Neuronal stem cell (in vitro differentiated cells): ENCODE measurements around the gene VCL.
"Not testable (repeated sequence)": the region's sequence is repeated elsewhere in the genome, so short reads cannot be mapped to it uniquely, and the experiment has no call there.

Experiments used
- DNase-seq: peaks from one replicate; pipeline ENCODE4 v3.0.0-alpha.2; 2013; ENCODE audit warnings: low spot score
- H2AFZ ChIP-seq: one replicate; pipeline ENCODE4 v1.6.1; 2013; ENCODE audit warnings: mild to moderate bottlenecking, low read length, inconsistent platforms
- H2AK5ac ChIP-seq: 2 replicates; pipeline ENCODE4 v1.6.1; 2013; ENCODE audit warnings: low read depth, mild to moderate bottlenecking, inconsistent platforms, low read length, moderate library complexity, mixed read lengths
- H2BK120ac ChIP-seq: 2 replicates; pipeline ENCODE4 v1.6.1; 2013; ENCODE audit warnings: low read depth, mild to moderate bottlenecking, inconsistent platforms, low read length, moderate library complexity, mixed read lengths
- H2BK12ac ChIP-seq: one replicate; pipeline ENCODE4 v1.6.1; 2013; ENCODE audit warnings: low read length, inconsistent platforms
- H2BK15ac ChIP-seq: 2 replicates; pipeline ENCODE4 v1.6.1; 2013; ENCODE audit warnings: mild to moderate bottlenecking, low read length, inconsistent platforms, mixed read lengths
- H2BK5ac ChIP-seq: one replicate; pipeline ENCODE4 v1.6.1; 2013; ENCODE audit warnings: inconsistent platforms, mild to moderate bottlenecking, low read length, moderate library complexity
- H3K14ac ChIP-seq: one replicate; pipeline ENCODE4 v1.6.1; 2013; ENCODE audit warnings: low read length, inconsistent platforms
- H3K18ac ChIP-seq: 2 replicates; pipeline ENCODE4 v1.6.1; 2013; ENCODE audit warnings: low read length, inconsistent platforms
- H3K23ac ChIP-seq: 2 replicates; pipeline ENCODE4 v1.6.1; 2013; ENCODE audit warnings: low read depth, mild to moderate bottlenecking, mixed read lengths, low read length, inconsistent platforms; ENCODE audit not compliant: poor library complexity
- H3K27ac ChIP-seq: replicated peaks from 3 replicates; pipeline ENCODE4 v1.5.1; 2013; ENCODE audit warnings: low read length, inconsistent platforms
- H3K27me3 ChIP-seq, 3 experiments: 2 replicates each; pipeline ENCODE4 v1.6.1; 2013; ENCODE audit warnings: low read length in 3 of 3, mild to moderate bottlenecking in 2 of 3, inconsistent platforms in 1 of 3, low read depth in 1 of 3, mixed read lengths in 1 of 3, moderate library complexity in 1 of 3; ENCODE audit not compliant: control insufficient read depth in 3 of 3, insufficient read depth in 3 of 3
- H3K36me3 ChIP-seq, 2 donors: replicated peaks in 1 of 2; 2 replicates each; pipeline ENCODE4 v1.6.1; 2013; ENCODE audit warnings: low read length in 2 of 2; ENCODE audit not compliant: control insufficient read depth in 2 of 2, insufficient read depth in 2 of 2
- H3K4ac ChIP-seq: 2 replicates; pipeline ENCODE4 v1.6.1; 2013; ENCODE audit warnings: inconsistent platforms, mild to moderate bottlenecking, low read length, moderate library complexity
- H3K4me1 ChIP-seq, 2 donors: 1 replicate in 1 of 2; 2 replicates in 1 of 2; pipeline ENCODE4 v1.6.1; 2013; ENCODE audit warnings: low read length in 2 of 2, low read depth in 1 of 2; ENCODE audit not compliant: control insufficient read depth in 2 of 2, insufficient read depth in 1 of 2
- H3K4me2 ChIP-seq: one replicate; pipeline ENCODE4 v1.6.1; 2013; ENCODE audit warnings: mild to moderate bottlenecking, low read length, inconsistent platforms; ENCODE audit not compliant: insufficient read depth, poor library complexity, severe bottlenecking
- H3K4me3 ChIP-seq, 2 donors: 2 replicates each; pipeline ENCODE4 v1.5.1; 2013; ENCODE audit warnings: low read length in 2 of 2, mild to moderate bottlenecking in 2 of 2, inconsistent platforms in 1 of 2, moderate library complexity in 1 of 2
- H3K79me1 ChIP-seq: one replicate; pipeline ENCODE4 v1.6.1; 2013; ENCODE audit warnings: low read depth, mild to moderate bottlenecking, inconsistent platforms, low read length, moderate library complexity
- H3K9ac ChIP-seq: one replicate; pipeline ENCODE4 v1.6.1; 2013; ENCODE audit warnings: mild to moderate bottlenecking, low read depth, low read length, inconsistent platforms; ENCODE audit not compliant: poor library complexity
- H3K9me3 ChIP-seq, 2 donors: replicated peaks in 1 of 2; 2 replicates each; pipeline versions ENCODE3 to v1.6.1; 2013; ENCODE audit warnings: low read length in 2 of 2, mild to moderate bottlenecking in 2 of 2, inconsistent platforms in 1 of 2, low read depth in 1 of 2, mixed read lengths in 1 of 2, moderate library complexity in 1 of 2; ENCODE audit not compliant: control insufficient read depth in 2 of 2, insufficient read depth in 1 of 2
- H4K8ac ChIP-seq: one replicate; pipeline ENCODE4 v1.6.1; 2013; ENCODE audit warnings: low read depth, mild to moderate bottlenecking, inconsistent platforms, low read length, moderate library complexity
- H4K91ac ChIP-seq: one replicate; pipeline ENCODE4 v1.6.1; 2013; ENCODE audit warnings: low read length, low read depth, mild to moderate bottlenecking, inconsistent platforms; ENCODE audit not compliant: poor library complexity
- WGBS, 2 donors: extraction: QIAGEN DNeasy Blood & Tissue Kit; methylation state at CpG; one replicate each; pipeline ENCODE4 v1.1.7; 2013; ENCODE audit warnings: missing lambda C conversion rate in 2 of 2, mixed read lengths in 1 of 2; ENCODE audit not compliant: insufficient read length in 2 of 2, insufficient replicate concordance in 1 of 2; ENCODE audit errors: extremely low coverage in 2 of 2; 5-methylcytosine and 5-hydroxymethylcytosine counted together

The VCL gene

DNA sequence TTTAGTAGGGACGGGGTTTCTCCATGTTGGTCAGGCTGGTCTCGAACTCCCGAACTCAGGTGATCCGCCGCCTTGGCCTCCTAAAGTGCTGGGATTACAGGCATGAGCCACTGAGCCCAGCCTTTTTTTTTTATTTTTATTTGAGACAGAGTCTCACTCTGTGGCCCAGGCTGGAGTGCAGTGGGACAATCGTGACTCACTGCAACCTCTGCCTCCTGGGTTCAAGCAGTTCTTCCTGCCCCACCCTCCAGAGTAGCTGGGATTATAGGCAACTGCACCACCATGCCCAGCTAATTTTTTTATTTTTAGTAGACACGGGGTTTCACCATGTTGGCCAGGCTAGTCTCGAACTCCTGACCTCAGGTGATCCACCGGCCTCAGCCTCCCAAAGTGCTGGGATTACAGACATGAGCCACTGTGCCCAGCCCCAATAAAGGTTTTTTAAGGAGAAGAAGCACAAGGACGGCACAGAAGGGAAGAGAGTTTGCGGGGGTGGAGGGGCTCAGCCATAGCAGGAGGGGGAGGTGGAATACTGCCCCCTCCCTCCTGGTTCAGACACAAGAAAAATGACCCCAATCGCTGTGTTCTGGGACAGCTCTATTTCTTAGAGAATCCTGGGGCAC is 32.5 kb upstream of the VCL start:
- H4K8ac ChIP-seq, H3K36me3 ChIP-seq, H3K14ac ChIP-seq, H2BK15ac ChIP-seq, H3K27me3 ChIP-seq, H3K79me1 ChIP-seq, H3K9me3 ChIP-seq, H4K91ac ChIP-seq, H3K23ac ChIP-seq, DNase-seq, H2BK120ac ChIP-seq, H3K9ac ChIP-seq, H2BK12ac ChIP-seq, H3K4ac ChIP-seq: not testable (repeated sequence)
- H2BK5ac ChIP-seq: peak overlapping the region; percentile 41
- peaks cover 20% of the 10 kb centered on the region in 2 donors for H3K4me1 ChIP-seq
- H2AFZ ChIP-seq: peak overlapping the region; percentile 71
- peak overlapping the region; percentile 27 for H2AK5ac ChIP-seq
- peak overlapping the region in 1 of 2 donors; percentile 32 for H3K4me3 ChIP-seq
- peak overlapping the region; percentile 90 for H3K18ac ChIP-seq
- peak overlapping the region; percentile 100 for H3K27ac ChIP-seq
- peak overlapping the region; percentile 41 for H3K4me2 ChIP-seq
- WGBS, 2 donors: no CpG with 5 or more reads among the region's 12 CpGs

- Histone ChIP-seq H3K27me3 (no peaks in the 10 kb centered on the region), H3K36me3 (no peaks in the 10 kb centered on the region), H3K9ac (peak overlapping the region; percentile 51), H2BK12ac (no peak overlapping the region), H3K4me1 (peaks cover 20% of the 10 kb centered on the region in 2 donors), H3K79me1 (no peaks in the 10 kb centered on the region), H4K91ac (peak overlapping the region; percentile 10), H4K8ac (no peak overlapping the region), H2BK15ac (no peak overlapping the region), H3K18ac (peak overlapping the region; percentile 90), H3K4me2 (peak overlapping the region; percentile 41), H3K14ac (no peak overlapping the region), H3K4me3 (peak overlapping the region in 1 of 2 donors; percentile 32), H2AFZ (peak overlapping the region; percentile 71), H3K27ac (peak overlapping the region; percentile 100), H3K4ac (no peak overlapping the region), H3K9me3 (no peaks in the 10 kb centered on the region), H2AK5ac (peak overlapping the region; percentile 27), H2BK5ac (peak overlapping the region; percentile 41), H2BK120ac (no peak overlapping the region), H3K23ac (no peak overlapping the region)
- DNase-seq: peak; percentile 91
- no CpG with 5 or more reads among the region's 16 CpGs for WGBS, 2 donors
Measured at GRCh38 chr10:73965890-73966768, 31.8 kb upstream of the VCL start.

DNA sequence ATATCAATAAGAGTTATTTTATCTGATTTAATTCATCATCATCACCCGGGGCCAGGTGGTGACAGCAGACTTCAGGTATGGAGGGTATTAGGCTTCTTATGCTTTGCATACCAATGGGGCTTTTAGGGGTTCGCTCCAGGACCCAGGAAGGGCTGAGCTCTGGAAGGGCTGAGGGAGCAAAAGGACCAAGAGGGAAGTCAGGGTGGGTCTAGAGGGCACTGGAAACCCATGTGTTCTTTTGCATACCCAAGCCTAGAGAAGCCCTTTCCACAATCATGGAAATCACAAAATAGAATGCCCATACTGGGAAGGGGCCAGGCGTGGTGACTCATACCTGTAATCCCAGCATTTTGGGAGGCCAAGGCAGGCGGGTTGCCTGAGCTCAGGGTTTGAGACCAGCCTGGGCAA is 30.9 kb upstream of the VCL start:
- H3K4me1 ChIP-seq: peaks cover 20% of the 10 kb centered on the region in 2 donors
- H3K9ac ChIP-seq: no peak overlapping the region
- DNase-seq: no peak
- no peaks in the 10 kb centered on the region for H3K9me3 ChIP-seq
- no peak overlapping the region for H2BK12ac ChIP-seq
- H2BK15ac ChIP-seq: no peak overlapping the region
- no peaks in the 10 kb centered on the region for H3K36me3 ChIP-seq
- WGBS, 2 donors: no CpG with 5 or more reads among the region's 4 CpGs
- no peak overlapping the region for H3K4me2 ChIP-seq
- H3K14ac ChIP-seq: no peak overlapping the region
- H3K18ac ChIP-seq: peak overlapping the region; percentile 11
- no peak overlapping the region for H3K4ac ChIP-seq
- H3K4me3 ChIP-seq: no peak overlapping the region
- peak overlapping the region; percentile 71 for H2AFZ ChIP-seq
- no peaks in the 10 kb centered on the region for H3K27me3 ChIP-seq
- H2BK120ac ChIP-seq: no peak overlapping the region
- peak overlapping the region; percentile 100 for H3K27ac ChIP-seq
- no peak overlapping the region for H4K91ac ChIP-seq
- no peak overlapping the region for H2AK5ac ChIP-seq
- no peak overlapping the region for H3K23ac ChIP-seq
- no peak overlapping the region for H2BK5ac ChIP-seq
- no peaks in the 10 kb centered on the region for H3K79me1 ChIP-seq
- no peak overlapping the region for H4K8ac ChIP-seq

DNA sequence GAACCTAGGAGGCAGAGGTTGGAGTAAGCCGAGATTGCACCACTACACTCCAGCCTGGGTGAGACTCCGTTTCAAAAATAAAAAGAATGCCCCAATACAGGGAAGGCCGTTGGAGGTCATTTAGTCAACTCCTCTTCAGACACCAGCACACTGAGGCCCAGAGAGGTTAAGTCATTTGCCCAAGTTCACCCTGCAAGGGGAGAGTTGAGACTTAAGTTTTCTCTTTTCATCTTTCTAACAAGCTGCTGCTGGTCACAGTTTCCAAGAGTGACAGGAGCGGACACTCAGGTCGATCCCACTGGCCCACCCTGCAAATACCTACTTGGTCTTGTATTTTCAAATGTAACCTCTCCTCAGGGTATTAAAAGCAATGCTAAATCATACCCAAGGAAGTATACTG is 30.4 kb upstream of the VCL start:
- WGBS, 2 donors: no CpG with 5 or more reads among the region's 5 CpGs
- H3K79me1 ChIP-seq: no peaks in the 10 kb centered on the region
- H3K27ac ChIP-seq: peak overlapping the region; percentile 100

More for the DNA sequence above, 30.4 kb upstream of the VCL start:
- Histone ChIP-seq H3K27me3 (no peaks in the 10 kb centered on the region), H2BK12ac (no peak overlapping the region), H2AFZ (peak overlapping the region; percentile 83), H2BK120ac (no peak overlapping the region), H3K4ac (no peak overlapping the region), H4K8ac (no peak overlapping the region), H3K36me3 (no peaks in the 10 kb centered on the region), H4K91ac (no peak overlapping the region), H3K4me3 (no peak overlapping the region), H2BK15ac (no peak overlapping the region), H3K18ac (peak overlapping the region; percentile 61), H2BK5ac (no peak overlapping the region), H2AK5ac (no peak overlapping the region), H3K14ac (no peak overlapping the region), H3K9ac (no peak overlapping the region), H3K4me2 (no peak overlapping the region), H3K4me1 (peaks cover 20% of the 10 kb centered on the region in 2 donors), H3K9me3 (no peaks in the 10 kb centered on the region), H3K23ac (no peak overlapping the region)
- DNase-seq: no peak
